ENCODE results near the gene AIG1. TPM values are rescaled to one million over a fixed set of nuclear protein-coding genes. Genes with fewer than 3 reads are reported as not detected.

The AIG1 gene
- total and polyA plus RNA-seq, 4 donors: 19.9 to 31.7 (median 27.3) TPM

DNA sequence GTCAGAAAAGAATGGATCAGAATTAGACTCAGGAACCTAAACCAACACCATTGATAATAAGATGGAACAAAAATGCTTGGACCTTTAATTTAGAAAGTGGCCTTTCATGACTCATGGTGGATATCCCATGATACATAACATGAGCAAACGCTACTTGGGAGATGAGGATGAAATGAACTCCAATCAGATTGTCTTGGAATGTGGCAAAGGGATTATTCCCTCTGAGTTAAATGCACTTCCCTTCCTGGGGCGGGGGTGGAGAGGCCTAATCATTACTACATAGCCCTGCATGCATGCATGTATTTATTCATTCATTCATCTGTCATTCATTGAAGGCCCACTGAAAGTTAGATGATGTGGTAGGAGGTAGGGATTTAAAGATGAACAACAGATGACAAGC lies 174.0 kb downstream of the AIG1 start:
- TF ChIP-seq, protein P1, sequence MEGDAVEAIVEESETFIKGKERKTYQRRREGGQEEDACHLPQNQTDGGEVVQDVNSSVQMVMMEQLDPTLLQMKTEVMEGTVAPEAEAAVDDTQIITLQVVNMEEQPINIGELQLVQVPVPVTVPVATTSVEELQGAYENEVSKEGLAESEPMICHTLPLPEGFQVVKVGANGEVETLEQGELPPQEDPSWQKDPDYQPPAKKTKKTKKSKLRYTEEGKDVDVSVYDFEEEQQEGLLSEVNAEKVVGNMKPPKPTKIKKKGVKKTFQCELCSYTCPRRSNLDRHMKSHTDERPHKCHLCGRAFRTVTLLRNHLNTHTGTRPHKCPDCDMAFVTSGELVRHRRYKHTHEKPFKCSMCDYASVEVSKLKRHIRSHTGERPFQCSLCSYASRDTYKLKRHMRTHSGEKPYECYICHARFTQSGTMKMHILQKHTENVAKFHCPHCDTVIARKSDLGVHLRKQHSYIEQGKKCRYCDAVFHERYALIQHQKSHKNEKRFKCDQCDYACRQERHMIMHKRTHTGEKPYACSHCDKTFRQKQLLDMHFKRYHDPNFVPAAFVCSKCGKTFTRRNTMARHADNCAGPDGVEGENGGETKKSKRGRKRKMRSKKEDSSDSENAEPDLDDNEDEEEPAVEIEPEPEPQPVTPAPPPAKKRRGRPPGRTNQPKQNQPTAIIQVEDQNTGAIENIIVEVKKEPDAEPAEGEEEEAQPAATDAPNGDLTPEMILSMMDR (IDR thresholded peaks at IDR 0.05; ENCODE audit: control extremely low read depth, extremely low read depth): no peak
- ATAC-seq (ENCODE audit: insufficient read depth, low FRiP score) (no peak), DNase-seq (no peak)
- Histone ChIP-seq H3K9me3 (ENCODE audit: control insufficient read depth in 4 of 4, insufficient read depth in 3 of 4, low read length in 3 of 4) (no peaks in the 10 kb centered on the region), H3K4me3 (no peak overlapping the region), H3K27me3 (ENCODE audit: control insufficient read depth in 3 of 3, insufficient read depth in 3 of 3, low read length in 2 of 3) (no peaks in the 10 kb centered on the region), H3K27ac (ENCODE audit: low read depth in 1 of 2, low read length in 1 of 2) (no peak overlapping the region), H3K4me1 (ENCODE audit: control insufficient read depth in 5 of 5, insufficient read depth in 5 of 5, low read length in 5 of 5) (no peaks in the 10 kb centered on the region), H3K36me3 (ENCODE audit: control insufficient read depth in 4 of 4, insufficient read depth in 4 of 4, low read length in 4 of 4) (no peaks in the 10 kb centered on the region), H3K9ac (ENCODE audit: insufficient read depth in 1 of 2, low read length in 2 of 2) (no peak overlapping the region)
- WGBS, 2 donors: 93 to 95% methylated on average over 2 of the region's 2 CpGs

DNA sequence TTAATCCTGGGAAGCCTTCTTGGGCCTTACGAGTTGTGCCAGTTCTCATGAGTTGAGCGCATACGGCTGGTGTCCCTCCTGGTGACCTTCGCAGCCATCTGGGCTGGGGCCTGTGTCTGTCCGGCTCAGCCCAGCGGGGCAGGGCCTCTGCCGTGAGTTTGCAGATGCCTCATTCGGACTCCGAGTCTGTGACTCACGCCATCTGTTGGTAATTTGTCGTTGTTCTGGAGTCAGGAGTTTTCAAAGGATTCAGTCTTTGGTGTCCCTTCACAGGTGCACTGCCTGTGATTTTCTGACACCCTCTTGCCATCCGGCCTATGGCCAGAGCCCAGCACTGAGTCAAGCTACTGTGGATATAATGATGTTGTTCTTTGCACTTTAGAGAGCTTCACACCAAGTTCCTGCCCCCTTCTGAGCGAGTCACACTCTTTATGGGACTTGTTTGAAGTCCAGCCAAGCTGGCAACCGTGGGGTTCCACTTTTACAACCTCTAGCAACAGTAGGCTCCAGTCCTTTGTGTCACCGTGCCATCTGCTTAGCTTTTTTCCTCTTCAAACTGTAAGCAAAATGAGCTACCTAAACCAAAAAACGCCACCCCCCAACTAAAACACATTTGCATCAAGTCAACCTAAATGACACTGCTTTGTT lies 175.6 kb downstream of the AIG1 start:
- TF ChIP-seq, protein P1 (IDR thresholded peaks at IDR 0.05; ENCODE audit: control extremely low read depth, extremely low read depth): no peak
- Histone ChIP-seq H3K4me3 (no peak overlapping the region), H3K9ac (ENCODE audit: insufficient read depth in 1 of 2, low read length in 2 of 2) (no peak overlapping the region), H3K36me3 (ENCODE audit: control insufficient read depth in 4 of 4, insufficient read depth in 4 of 4, low read length in 4 of 4) (no peaks in the 10 kb centered on the region), H3K27ac (ENCODE audit: low read depth in 1 of 2, low read length in 1 of 2) (no peak overlapping the region), H3K9me3 (ENCODE audit: control insufficient read depth in 4 of 4, insufficient read depth in 3 of 4, low read length in 3 of 4) (no peaks in the 10 kb centered on the region), H3K27me3 (ENCODE audit: control insufficient read depth in 3 of 3, insufficient read depth in 3 of 3, low read length in 2 of 3) (no peaks in the 10 kb centered on the region), H3K4me1 (ENCODE audit: control insufficient read depth in 5 of 5, insufficient read depth in 5 of 5, low read length in 5 of 5) (no peaks in the 10 kb centered on the region)
- ATAC-seq (ENCODE audit: insufficient read depth, low FRiP score) (no peak), DNase-seq (no peak)
- 89% methylated on average over 16 of the region's 16 CpGs for WGBS, 2 donors

DNA sequence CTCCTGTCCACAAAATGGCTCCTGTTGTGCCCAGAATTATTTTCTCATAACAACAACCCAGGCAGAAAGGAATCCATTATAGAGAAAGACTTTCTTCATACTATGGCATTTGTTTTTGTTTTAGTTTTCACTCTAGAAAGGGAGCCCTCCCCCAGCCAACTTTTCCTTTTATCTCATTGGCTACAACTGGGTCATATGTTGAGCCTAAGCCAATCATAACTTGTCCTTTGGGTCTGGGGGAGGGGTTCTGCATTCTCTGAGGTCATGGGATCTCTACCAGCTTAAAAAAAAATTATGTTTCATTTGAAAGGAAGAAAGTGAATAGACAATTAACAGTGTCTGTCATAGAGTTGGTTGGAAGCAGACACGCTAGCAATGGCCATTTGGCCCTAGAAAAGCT lies 177.6 kb downstream of the AIG1 start:
- H3K27me3 ChIP-seq (ENCODE audit: control insufficient read depth in 3 of 3, insufficient read depth in 3 of 3, low read length in 2 of 3): no peaks in the 10 kb centered on the region
- no peak for ATAC-seq (ENCODE audit: insufficient read depth, low FRiP score)
- no peak for DNase-seq
- 100% methylated on average over 1 of the region's 1 CpG for WGBS, 2 donors
- no peak overlapping the region for H3K9ac ChIP-seq (ENCODE audit: insufficient read depth in 1 of 2, low read length in 2 of 2)
- no peaks in the 10 kb centered on the region for H3K36me3 ChIP-seq (ENCODE audit: control insufficient read depth in 4 of 4, insufficient read depth in 4 of 4, low read length in 4 of 4)
- no peaks in the 10 kb centered on the region for H3K9me3 ChIP-seq (ENCODE audit: control insufficient read depth in 4 of 4, insufficient read depth in 3 of 4, low read length in 3 of 4)
- no peak overlapping the region for H3K27ac ChIP-seq (ENCODE audit: low read depth in 1 of 2, low read length in 1 of 2)
- H3K4me1 ChIP-seq (ENCODE audit: control insufficient read depth in 5 of 5, insufficient read depth in 5 of 5, low read length in 5 of 5): peaks cover 0 to 3% (median 0%) of the 10 kb centered on the region in 5 donors
- H3K4me3 ChIP-seq: no peak overlapping the region
- TF ChIP-seq, protein P1 (IDR thresholded peaks at IDR 0.05; ENCODE audit: control extremely low read depth, extremely low read depth): no peak

DNA sequence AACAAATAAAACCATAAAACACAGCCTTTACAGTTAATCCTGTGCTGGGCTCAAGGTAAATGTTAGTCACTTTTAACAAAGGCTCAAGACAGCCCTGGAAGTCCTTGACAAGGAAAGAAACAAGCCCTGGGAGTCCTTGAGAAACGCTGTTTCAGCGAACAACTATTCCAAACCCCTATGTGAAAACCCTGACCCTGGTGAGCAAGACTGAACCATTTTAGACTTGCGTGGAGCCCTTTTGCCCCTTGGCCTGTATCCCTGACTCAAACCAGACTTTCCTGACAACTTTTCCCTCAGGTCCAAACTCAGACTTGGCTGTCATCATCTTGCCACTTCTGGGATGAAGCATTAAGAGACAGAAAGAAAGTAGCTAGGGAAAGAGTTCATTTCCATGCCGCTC lies 180.4 kb downstream of the AIG1 start:
- Histone ChIP-seq H3K4me3 (no peak overlapping the region), H3K4me1 (ENCODE audit: control insufficient read depth in 5 of 5, insufficient read depth in 5 of 5, low read length in 5 of 5) (peaks cover 0 to 6% (median 0%) of the 10 kb centered on the region in 5 donors), H3K27ac (ENCODE audit: low read depth in 1 of 2, low read length in 1 of 2) (no peak overlapping the region), H3K9ac (ENCODE audit: insufficient read depth in 1 of 2, low read length in 2 of 2) (no peak overlapping the region), H3K9me3 (ENCODE audit: control insufficient read depth in 4 of 4, insufficient read depth in 3 of 4, low read length in 3 of 4) (no peaks in the 10 kb centered on the region), H3K36me3 (ENCODE audit: control insufficient read depth in 4 of 4, insufficient read depth in 4 of 4, low read length in 4 of 4) (no peaks in the 10 kb centered on the region), H3K27me3 (ENCODE audit: control insufficient read depth in 3 of 3, insufficient read depth in 3 of 3, low read length in 2 of 3) (no peaks in the 10 kb centered on the region)
- TF ChIP-seq, protein P1 (IDR thresholded peaks at IDR 0.05; ENCODE audit: control extremely low read depth, extremely low read depth): no peak
- WGBS, 2 donors: 89 to 93% methylated on average over 4 of the region's 4 CpGs
- ATAC-seq (ENCODE audit: insufficient read depth, low FRiP score): no peak
- DNase-seq: no peak
